ENCODE measurements around the gene TGFB1I1.
"Not testable (repeated sequence)": the region's sequence is repeated elsewhere in the genome, so short reads cannot be mapped to it uniquely, and the experiment has no call there.

The TGFB1I1 gene

GRCh38 chr16:31496670-31497069 is 24.7 kb downstream of the TGFB1I1 start:
- H3K4me3 ChIP-seq (ENCODE audit: low read depth, low read length) = no peak overlapping the region
- DNase-seq (ENCODE audit: low read depth, low spot score) = no peak
- TF ChIP-seq, protein P1, sequence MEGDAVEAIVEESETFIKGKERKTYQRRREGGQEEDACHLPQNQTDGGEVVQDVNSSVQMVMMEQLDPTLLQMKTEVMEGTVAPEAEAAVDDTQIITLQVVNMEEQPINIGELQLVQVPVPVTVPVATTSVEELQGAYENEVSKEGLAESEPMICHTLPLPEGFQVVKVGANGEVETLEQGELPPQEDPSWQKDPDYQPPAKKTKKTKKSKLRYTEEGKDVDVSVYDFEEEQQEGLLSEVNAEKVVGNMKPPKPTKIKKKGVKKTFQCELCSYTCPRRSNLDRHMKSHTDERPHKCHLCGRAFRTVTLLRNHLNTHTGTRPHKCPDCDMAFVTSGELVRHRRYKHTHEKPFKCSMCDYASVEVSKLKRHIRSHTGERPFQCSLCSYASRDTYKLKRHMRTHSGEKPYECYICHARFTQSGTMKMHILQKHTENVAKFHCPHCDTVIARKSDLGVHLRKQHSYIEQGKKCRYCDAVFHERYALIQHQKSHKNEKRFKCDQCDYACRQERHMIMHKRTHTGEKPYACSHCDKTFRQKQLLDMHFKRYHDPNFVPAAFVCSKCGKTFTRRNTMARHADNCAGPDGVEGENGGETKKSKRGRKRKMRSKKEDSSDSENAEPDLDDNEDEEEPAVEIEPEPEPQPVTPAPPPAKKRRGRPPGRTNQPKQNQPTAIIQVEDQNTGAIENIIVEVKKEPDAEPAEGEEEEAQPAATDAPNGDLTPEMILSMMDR (IDR thresholded peaks at IDR 0.05; ENCODE audit: insufficient read depth, low read length, missing control alignments) = no peak
- ChIA-PET POLR2A (interaction anchor here (1.1 kb wide), 1 partner anchor 12 kb away, joined by 3 read pairs; the partner anchor contains the start of gene RUSF1), CTCF (interaction anchor here (1.1 to 1.6 kb wide), 2 partner anchors 8 to 36 kb away, joined by 4 to 5 read pairs; no protein-coding TSS in a partner anchor)

DNA sequence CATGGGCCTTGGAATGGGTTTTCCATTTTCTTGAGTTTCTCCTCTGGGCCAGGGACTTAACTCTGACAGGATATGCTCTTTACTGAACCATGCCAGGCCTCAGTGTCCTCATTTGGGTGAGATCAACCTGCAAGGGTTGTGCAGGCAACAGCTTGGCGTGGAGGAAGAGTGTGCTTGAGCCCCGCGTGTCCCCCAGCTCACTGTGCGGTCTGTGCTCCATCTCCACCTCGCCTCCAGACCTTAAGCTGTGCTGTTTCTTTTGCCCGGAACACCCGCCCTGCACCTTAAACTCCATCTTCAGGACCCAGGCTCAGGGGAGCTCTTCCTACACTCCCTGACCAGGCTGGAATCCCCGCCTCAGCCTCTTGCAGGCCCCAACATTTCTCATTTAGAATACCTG is 26.5 kb downstream of the TGFB1I1 start:
- ChIA-PET POLR2A (interaction anchor here (0.6 to 1.1 kb wide), 2 partner anchors 10 to 53 kb away, joined by 3 to 6 read pairs; partner anchors contain the start of gene RUSF1), CTCF (interaction anchor here (1.1 to 1.5 kb wide), 3 partner anchors 12 to 198 kb away, joined by 3 to 5 read pairs (median 4); partner anchors contain the start of gene ARMC5)
- TF ChIP-seq, protein P1 (IDR thresholded peaks at IDR 0.05; ENCODE audit: insufficient read depth, low read length, missing control alignments) = no peak

DNA sequence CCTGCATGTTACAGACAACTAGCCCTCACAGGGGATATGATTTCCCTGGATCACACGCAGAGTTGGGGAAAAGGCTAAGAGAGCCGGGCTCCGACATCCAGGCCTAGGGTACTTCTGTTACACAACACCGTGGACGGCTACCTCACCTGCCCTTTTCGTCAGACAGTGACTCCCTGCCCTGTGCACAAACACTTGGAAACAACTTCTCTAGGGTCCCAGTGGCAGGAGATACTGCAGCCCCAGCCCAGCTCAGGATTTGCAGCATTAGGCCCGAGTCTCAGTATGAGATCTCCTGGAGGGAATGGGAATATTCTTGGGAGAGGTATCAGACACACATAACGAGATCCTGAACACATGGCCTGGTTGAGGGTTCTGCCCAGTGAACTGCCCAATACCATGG is 28.0 kb downstream of the TGFB1I1 start:
- H3K4me3 ChIP-seq (ENCODE audit: low read depth, low read length) = no peak overlapping the region
- TF ChIP-seq, protein P1 (IDR thresholded peaks at IDR 0.05; ENCODE audit: insufficient read depth, low read length, missing control alignments) = no peak
- ChIA-PET POLR2A (interaction anchor here (1.3 kb wide), 1 partner anchor 11 kb away, joined by 6 read pairs; no protein-coding TSS in a partner anchor), CTCF (interaction anchor here (1.5 kb wide), 1 partner anchor 10 kb away, joined by 4 read pairs; no protein-coding TSS in a partner anchor)
- no peak for DNase-seq (ENCODE audit: low read depth, low spot score)

More for the DNA sequence above, 26.5 kb downstream of the TGFB1I1 start:
- DNase-seq (ENCODE audit: low read depth, low spot score) = no peak
- no peak overlapping the region for H3K4me3 ChIP-seq (ENCODE audit: low read depth, low read length)

DNA sequence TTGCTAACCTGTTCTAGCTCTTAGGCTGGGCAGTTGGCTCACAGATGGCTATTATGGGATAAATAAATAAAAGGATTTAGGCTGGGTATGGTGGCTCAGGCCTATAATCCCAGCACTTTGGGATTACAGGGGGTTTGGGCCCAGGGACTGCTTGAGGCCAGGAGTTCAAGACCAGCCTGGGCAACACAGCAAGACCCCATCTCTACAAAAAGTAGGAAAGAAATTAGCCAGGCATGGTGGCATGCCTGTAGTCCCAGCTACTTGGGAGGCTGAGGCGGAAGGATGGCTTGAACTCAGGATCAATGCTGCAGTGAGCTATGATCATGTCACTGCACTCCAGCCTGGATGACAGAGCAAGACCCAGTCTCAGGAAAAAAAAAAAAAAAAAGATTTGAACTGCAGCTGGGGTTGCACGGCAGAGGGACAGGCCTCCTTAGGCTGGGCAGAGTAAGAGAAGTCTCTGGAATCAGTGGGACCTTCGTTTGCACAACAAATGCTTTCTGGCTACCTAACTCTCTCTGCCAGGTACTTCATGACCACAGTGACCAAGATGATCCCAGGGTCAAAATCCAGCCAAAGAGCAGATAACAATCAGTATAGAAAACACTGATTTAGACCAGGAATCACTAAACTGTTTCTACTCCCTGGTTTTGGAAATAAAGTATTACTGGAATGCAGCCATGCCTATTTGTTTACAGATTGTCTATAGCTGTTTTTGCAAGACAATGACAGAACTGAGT is 29.4 kb downstream of the TGFB1I1 start:
- ChIA-PET POLR2A (interaction anchor here (0.9 to 1.3 kb wide), 2 partner anchors 11 to 13 kb away, joined by 3 to 6 read pairs; no protein-coding TSS in a partner anchor), CTCF (interaction anchor here (0.9 to 2.2 kb wide), 4 partner anchors 28 to 50 kb away, joined by 3 to 7 read pairs (median 4); no protein-coding TSS in a partner anchor)
- no peak overlapping the region for H3K4me3 ChIP-seq (ENCODE audit: low read depth, low read length)
- DNase-seq (ENCODE audit: low read depth, low spot score) = no peak
- TF ChIP-seq, protein P1 (IDR thresholded peaks at IDR 0.05; ENCODE audit: insufficient read depth, low read length, missing control alignments) = no peak

- TF ChIP-seq, protein P1 (IDR thresholded peaks at IDR 0.05; ENCODE audit: insufficient read depth, low read length, missing control alignments) = no peak
- ChIA-PET POLR2A (no interaction called here), CTCF (interaction anchor here (0.9 to 2.2 kb wide), 3 partner anchors 29 to 41 kb away, joined by 3 to 7 read pairs (median 5); no protein-coding TSS in a partner anchor)
- no peak for DNase-seq (ENCODE audit: low read depth, low spot score)
- H3K4me3 ChIP-seq (ENCODE audit: low read depth, low read length) = no peak overlapping the region
Observed at GRCh38 chr16:31501966-31502348, 30.0 kb downstream of the TGFB1I1 start.

DNA sequence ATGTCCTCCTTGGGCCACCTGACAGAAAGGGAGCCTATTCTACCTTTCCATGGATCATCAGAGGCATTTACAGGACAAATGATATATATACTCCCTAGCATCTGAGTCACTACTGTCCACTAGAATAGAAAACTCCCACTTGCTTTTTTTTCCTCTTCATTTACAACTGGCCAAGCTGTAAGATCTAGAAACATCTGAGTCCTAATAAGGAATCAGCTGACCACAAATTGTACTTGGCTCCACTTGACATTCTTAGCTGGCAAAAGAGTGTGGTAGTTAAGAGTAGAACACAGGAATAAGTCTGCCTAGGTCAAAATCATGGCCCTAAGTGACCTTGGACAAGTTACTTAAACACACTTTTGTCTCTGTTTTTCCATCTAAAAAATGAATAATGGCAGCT is 31.0 kb downstream of the TGFB1I1 start:
- POLR2A ChIA-PET = interaction anchor here (0.5 to 2.0 kb wide), 4 partner anchors 15 to 57 kb away, joined by 3 to 6 read pairs (median 3); partner anchors contain the start of gene TGFB1I1

DNA sequence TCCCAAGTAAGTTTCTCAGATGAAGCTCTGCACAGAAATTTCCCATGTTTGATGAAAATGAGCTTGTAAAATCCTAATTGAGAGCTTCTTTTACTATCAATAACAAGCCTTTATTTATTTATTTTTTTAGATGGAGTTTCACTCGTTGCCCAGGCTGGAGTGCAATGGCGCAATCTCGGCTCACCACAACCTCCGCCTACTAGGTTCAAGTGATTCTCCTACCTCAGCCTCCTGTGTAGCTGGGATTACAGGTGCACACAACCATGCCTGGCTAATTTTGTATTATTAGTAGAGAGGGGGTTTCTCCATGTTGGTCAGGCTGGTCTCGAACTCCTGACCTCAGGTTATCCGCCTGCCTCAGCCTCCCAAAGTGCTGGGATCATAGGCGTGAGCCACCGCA is 31.6 kb downstream of the TGFB1I1 start:
- ChIA-PET CTCF (interaction anchor here (0.6 kb wide), 1 partner anchor 567 kb away, joined by 3 read pairs; no protein-coding TSS in a partner anchor), POLR2A (interaction anchor here (0.9 to 2.0 kb wide), 3 partner anchors 15 to 46 kb away, joined by 3 to 6 read pairs (median 3); partner anchors contain the start of gene TGFB1I1)
- DNase-seq (ENCODE audit: low read depth, low spot score) = not testable (repeated sequence)

More for the DNA sequence above, 31.0 kb downstream of the TGFB1I1 start:
- peak; percentile 24 for DNase-seq (ENCODE audit: low read depth, low spot score)
- CTCF ChIA-PET = interaction anchor here (0.6 kb wide), 1 partner anchor 567 kb away, joined by 3 read pairs; no protein-coding TSS in a partner anchor
- TF ChIP-seq, protein P1 (IDR thresholded peaks at IDR 0.05; ENCODE audit: insufficient read depth, low read length, missing control alignments) = no peak
- H3K4me3 ChIP-seq (ENCODE audit: low read depth, low read length) = no peak overlapping the region

More for the DNA sequence above, 31.6 kb downstream of the TGFB1I1 start:
- not testable (repeated sequence) for H3K4me3 ChIP-seq (ENCODE audit: low read depth, low read length)

All from AG04449 (cell line).